Liver (tissue), 9 donors: Measurements from ENCODE around the gene CUTA. TPM values are rescaled to one million over a fixed set of nuclear protein-coding genes. Genes with fewer than 3 reads are reported as not detected.
"Not testable (repeated sequence)": the region's sequence is repeated elsewhere in the genome, so short reads cannot be mapped to it uniquely, and the experiment has no call there.

Source experiments
- DNase-seq: peaks from one replicate; pipeline ENCODE4 v3.0.0-alpha.2; 2017; ENCODE audit warnings: low spot score
- H3K27ac ChIP-seq, 2 donors: one replicate each; pipeline ENCODE4 v1.7.0; 2013; ENCODE audit warnings: inconsistent platforms in 2 of 2, low read length in 2 of 2, control low read depth in 1 of 2, low read depth in 1 of 2, mild to moderate bottlenecking in 1 of 2
- H3K27me3 ChIP-seq, 4 donors: one replicate each; pipeline versions ENCODE4 v1.6.1 to v1.7.0; 2013; ENCODE audit warnings: low read length in 3 of 4, inconsistent platforms in 1 of 4, mild to moderate bottlenecking in 1 of 4, moderate library complexity in 1 of 4; ENCODE audit not compliant: control insufficient read depth in 4 of 4, insufficient read depth in 4 of 4
- H3K36me3 ChIP-seq, 4 donors: one replicate each; pipeline versions ENCODE4 v1.6.1 to v1.7.0; 2013; ENCODE audit warnings: low read length in 3 of 4, mild to moderate bottlenecking in 3 of 4, low read depth in 1 of 4, moderate library complexity in 1 of 4; ENCODE audit not compliant: control insufficient read depth in 4 of 4, insufficient read depth in 3 of 4
- H3K4me1 ChIP-seq, 4 donors: one replicate each; pipeline versions ENCODE4 v1.6.1 to v1.7.0; 2013; ENCODE audit warnings: low read length in 3 of 4, mild to moderate bottlenecking in 3 of 4, moderate library complexity in 1 of 4; ENCODE audit not compliant: control insufficient read depth in 4 of 4, insufficient read depth in 4 of 4
- H3K4me3 ChIP-seq, 3 donors: one replicate each; pipeline versions ENCODE4 v1.6.1 to v1.7.0; 2013; ENCODE audit warnings: low read length in 3 of 3, control low read depth in 1 of 3, low read depth in 1 of 3, mild to moderate bottlenecking in 1 of 3
- H3K9ac ChIP-seq, 2 donors: one replicate each; pipeline ENCODE4 v1.7.0; 2013; ENCODE audit warnings: low read length in 2 of 2, mild to moderate bottlenecking in 2 of 2, moderate library complexity in 2 of 2, control low read depth in 1 of 2, low read depth in 1 of 2
- H3K9me3 ChIP-seq, 4 donors: one replicate each; pipeline versions ENCODE4 v1.6.1 to v1.7.0; 2013; ENCODE audit warnings: low read length in 3 of 4; ENCODE audit not compliant: control insufficient read depth in 4 of 4
- ATF3 ChIP-seq: IDR thresholded peaks from 2 replicates; pipeline ENCODE4 v1.6.1; 2016; ENCODE audit warnings: antibody characterized with exemption
- EGR1 ChIP-seq, 2 donors: IDR thresholded peaks; 2 replicates each; pipeline ENCODE4 v1.6.1; 2016 to 2018; ENCODE audit warnings: antibody characterized with exemption in 2 of 2, low read depth in 2 of 2
- FOXA1 ChIP-seq: IDR thresholded peaks from 2 replicates; pipeline ENCODE4 v1.6.1; 2016; ENCODE audit warnings: antibody characterized with exemption
- FOXA2 ChIP-seq: IDR thresholded peaks from 2 replicates; pipeline ENCODE4 v1.6.1; 2016; ENCODE audit warnings: antibody characterized with exemption
- GABPA ChIP-seq, 2 donors: IDR thresholded peaks in 1 of 2; conservative IDR thresholded peaks in 1 of 2; 2 replicates each; pipeline ENCODE4 v1.6.1; 2016; ENCODE audit warnings: antibody characterized with exemption in 2 of 2, mild to moderate bottlenecking in 1 of 2, moderate library complexity in 1 of 2
- HNF4A ChIP-seq, 2 donors: conservative IDR thresholded peaks; 2 replicates each; pipeline ENCODE4 v1.6.1; 2016; ENCODE audit warnings: antibody characterized with exemption in 2 of 2, mild to moderate bottlenecking in 2 of 2
- HNF4G ChIP-seq: IDR thresholded peaks from 2 replicates; pipeline ENCODE4 v1.6.1; 2016; ENCODE audit warnings: antibody characterized with exemption
- MAX ChIP-seq: IDR thresholded peaks from 2 replicates; pipeline ENCODE4 v1.6.1; 2016; ENCODE audit warnings: antibody characterized with exemption
- RXRA ChIP-seq, 2 donors: IDR thresholded peaks; 2 replicates each; pipeline ENCODE4 v1.6.1; 2017 to 2018; ENCODE audit warnings: antibody characterized with exemption in 2 of 2, mild to moderate bottlenecking in 1 of 2
- SP1 ChIP-seq: IDR thresholded peaks from 2 replicates; pipeline ENCODE4 v1.6.1; 2018; ENCODE audit warnings: antibody characterized with exemption, mild to moderate bottlenecking
- TAF1 ChIP-seq: conservative IDR thresholded peaks from 2 replicates; pipeline ENCODE4 v1.6.1; 2016; ENCODE audit warnings: antibody characterized with exemption, mild to moderate bottlenecking
- YY1 ChIP-seq: IDR thresholded peaks from 2 replicates; pipeline ENCODE4 v1.6.1; 2016; ENCODE audit warnings: antibody characterized with exemption, mild to moderate bottlenecking
- WGBS: extraction: QIAGEN DNeasy Blood & Tissue Kit; methylation state at CpG from one replicate; pipeline ENCODE4 v1.1.7; 2013; 5-methylcytosine and 5-hydroxymethylcytosine counted together
- polyA plus RNA-seq, 2 donors: library from polyadenylated mRNA; stranded (reverse) in 1 of 2; unstranded in 1 of 2; fragments of 200-250 nt in 1 of 2; fragments of >200 nt in 1 of 2; fragmentation: Nextera tagmentation in 1 of 2; extraction: Ambion mirVana in 1 of 2; gene quantifications; one replicate each; pipeline versions ENCODE4 v1.2.1 to v1.2.3, GENCODE V29; 2013 to 2015
- total RNA-seq, 2 donors: library from RNA; depleted of rRNA; stranded (reverse); fragments of >200 nt; gene quantifications; one replicate each; pipeline ENCODE4 v1.2.3, GENCODE V29; 2014
- TF ChIP-seq, protein P1 (sequence below): IDR thresholded peaks from 2 replicates; pipeline ENCODE4 v1.6.1; 2016; ENCODE audit warnings: antibody characterized with exemption, mild to moderate bottlenecking
- TF ChIP-seq, protein P2 (sequence below): IDR thresholded peaks from 2 replicates; pipeline ENCODE4 v1.6.1; 2016; ENCODE audit warnings: antibody characterized with exemption
- donor health status: healthy.
- donor health status: healthy.
- donor health status: healthy.
- donor health status: healthy.
- donor health status: healthy.

Gene CUTA
- total and polyA plus RNA-seq, 4 donors, result 33.1 to 164 (median 93.2) TPM

- DNase-seq, result no peak
- Histone ChIP-seq H3K27me3 (no peaks in the 10 kb centered on the region), H3K4me3 (no peak overlapping the region), H3K36me3 (no peaks in the 10 kb centered on the region), H3K9me3 (no peaks in the 10 kb centered on the region), H3K4me1 (peaks cover 0 to 2% (median under 1%) of the 10 kb centered on the region in 4 donors), H3K9ac (no peak overlapping the region), H3K27ac (no peak overlapping the region)
- 98% methylated on average over 17 of the region's 17 CpGs for WGBS
- no peak for TF ChIP-seq RXRA (IDR thresholded peaks at IDR 0.05)
- TF ChIP-seq, protein P1, sequence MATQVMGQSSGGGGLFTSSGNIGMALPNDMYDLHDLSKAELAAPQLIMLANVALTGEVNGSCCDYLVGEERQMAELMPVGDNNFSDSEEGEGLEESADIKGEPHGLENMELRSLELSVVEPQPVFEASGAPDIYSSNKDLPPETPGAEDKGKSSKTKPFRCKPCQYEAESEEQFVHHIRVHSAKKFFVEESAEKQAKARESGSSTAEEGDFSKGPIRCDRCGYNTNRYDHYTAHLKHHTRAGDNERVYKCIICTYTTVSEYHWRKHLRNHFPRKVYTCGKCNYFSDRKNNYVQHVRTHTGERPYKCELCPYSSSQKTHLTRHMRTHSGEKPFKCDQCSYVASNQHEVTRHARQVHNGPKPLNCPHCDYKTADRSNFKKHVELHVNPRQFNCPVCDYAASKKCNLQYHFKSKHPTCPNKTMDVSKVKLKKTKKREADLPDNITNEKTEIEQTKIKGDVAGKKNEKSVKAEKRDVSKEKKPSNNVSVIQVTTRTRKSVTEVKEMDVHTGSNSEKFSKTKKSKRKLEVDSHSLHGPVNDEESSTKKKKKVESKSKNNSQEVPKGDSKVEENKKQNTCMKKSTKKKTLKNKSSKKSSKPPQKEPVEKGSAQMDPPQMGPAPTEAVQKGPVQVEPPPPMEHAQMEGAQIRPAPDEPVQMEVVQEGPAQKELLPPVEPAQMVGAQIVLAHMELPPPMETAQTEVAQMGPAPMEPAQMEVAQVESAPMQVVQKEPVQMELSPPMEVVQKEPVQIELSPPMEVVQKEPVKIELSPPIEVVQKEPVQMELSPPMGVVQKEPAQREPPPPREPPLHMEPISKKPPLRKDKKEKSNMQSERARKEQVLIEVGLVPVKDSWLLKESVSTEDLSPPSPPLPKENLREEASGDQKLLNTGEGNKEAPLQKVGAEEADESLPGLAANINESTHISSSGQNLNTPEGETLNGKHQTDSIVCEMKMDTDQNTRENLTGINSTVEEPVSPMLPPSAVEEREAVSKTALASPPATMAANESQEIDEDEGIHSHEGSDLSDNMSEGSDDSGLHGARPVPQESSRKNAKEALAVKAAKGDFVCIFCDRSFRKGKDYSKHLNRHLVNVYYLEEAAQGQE, result no peak
- TF ChIP-seq MAX, result no peak
- TF ChIP-seq TAF1, result no peak
- no peak for TF ChIP-seq FOXA1
- no peak for TF ChIP-seq GABPA (IDR thresholded peaks at IDR 0.05 in 1 of 2, conservative IDR thresholded peaks at IDR 0.05 in 1 of 2)
Observed at GRCh38 chr6:33404884-33405283, 13.0 kb downstream of the CUTA start.

DNA sequence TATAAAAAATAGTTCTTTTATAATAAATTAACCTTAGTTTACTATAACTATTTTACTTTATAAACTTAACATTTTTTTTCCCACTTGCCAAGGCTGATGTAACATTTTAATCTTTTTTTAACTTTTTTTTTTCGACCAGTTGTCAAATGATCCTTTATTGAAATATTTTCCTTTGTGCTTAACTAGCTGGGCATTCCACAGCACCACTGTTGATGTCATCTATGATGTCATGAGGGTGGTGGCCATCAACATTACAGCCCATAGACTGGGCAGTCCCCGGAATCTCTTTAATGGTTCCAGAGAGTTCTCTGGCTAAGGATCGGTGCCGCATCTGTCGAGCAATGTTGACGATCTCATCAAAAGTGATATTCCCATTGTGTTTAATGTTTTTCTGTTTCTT lies 18.0 kb downstream of the CUTA start:
- DNase-seq, H3K27me3 ChIP-seq, H3K4me1 ChIP-seq, H3K9me3 ChIP-seq, H3K27ac ChIP-seq, H3K9ac ChIP-seq, H3K4me3 ChIP-seq, H3K36me3 ChIP-seq: not testable (repeated sequence)
- 97% methylated on average over 6 of the region's 6 CpGs for WGBS

- H3K36me3 ChIP-seq, H3K4me1 ChIP-seq, H3K27ac ChIP-seq, H3K4me3 ChIP-seq, H3K9ac ChIP-seq, H3K9me3 ChIP-seq, H3K27me3 ChIP-seq, DNase-seq: not testable (repeated sequence)
- 96% methylated on average over 3 of the region's 3 CpGs for WGBS
Observed at GRCh38 chr6:33398601-33399000, 19.3 kb downstream of the CUTA start.

DNA sequence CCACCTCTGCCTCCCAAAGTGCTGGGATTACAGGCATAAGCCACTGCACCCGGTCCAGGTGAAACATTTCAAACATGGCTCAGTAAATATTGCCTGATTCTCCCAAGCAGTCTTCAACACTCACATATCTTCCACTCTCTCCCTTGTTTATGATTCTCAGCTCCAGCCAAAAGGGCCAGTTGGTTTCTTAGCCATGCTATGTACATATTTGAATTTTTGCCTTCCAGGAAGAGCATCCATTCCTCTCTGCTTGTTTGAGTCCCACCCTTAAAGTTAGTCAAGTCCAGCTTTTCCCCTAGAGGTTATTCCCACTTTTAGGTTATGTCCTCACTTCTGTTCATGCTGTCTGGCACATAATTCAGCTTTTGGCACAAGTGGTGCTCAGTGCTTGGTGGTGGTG lies 20.4 kb downstream of the CUTA start:
- H3K9ac ChIP-seq, result no peak overlapping the region
- DNase-seq, result no peak
- H3K4me3 ChIP-seq, result no peak overlapping the region
- 80% methylated on average over 1 of the region's 1 CpG for WGBS
- H3K9me3 ChIP-seq, result no peaks in the 10 kb centered on the region
- H3K27ac ChIP-seq, result no peak overlapping the region
- no peaks in the 10 kb centered on the region for H3K4me1 ChIP-seq
- TF ChIP-seq FOXA1, result no peak
- no peak for TF ChIP-seq SP1
- TF ChIP-seq, protein P2, sequence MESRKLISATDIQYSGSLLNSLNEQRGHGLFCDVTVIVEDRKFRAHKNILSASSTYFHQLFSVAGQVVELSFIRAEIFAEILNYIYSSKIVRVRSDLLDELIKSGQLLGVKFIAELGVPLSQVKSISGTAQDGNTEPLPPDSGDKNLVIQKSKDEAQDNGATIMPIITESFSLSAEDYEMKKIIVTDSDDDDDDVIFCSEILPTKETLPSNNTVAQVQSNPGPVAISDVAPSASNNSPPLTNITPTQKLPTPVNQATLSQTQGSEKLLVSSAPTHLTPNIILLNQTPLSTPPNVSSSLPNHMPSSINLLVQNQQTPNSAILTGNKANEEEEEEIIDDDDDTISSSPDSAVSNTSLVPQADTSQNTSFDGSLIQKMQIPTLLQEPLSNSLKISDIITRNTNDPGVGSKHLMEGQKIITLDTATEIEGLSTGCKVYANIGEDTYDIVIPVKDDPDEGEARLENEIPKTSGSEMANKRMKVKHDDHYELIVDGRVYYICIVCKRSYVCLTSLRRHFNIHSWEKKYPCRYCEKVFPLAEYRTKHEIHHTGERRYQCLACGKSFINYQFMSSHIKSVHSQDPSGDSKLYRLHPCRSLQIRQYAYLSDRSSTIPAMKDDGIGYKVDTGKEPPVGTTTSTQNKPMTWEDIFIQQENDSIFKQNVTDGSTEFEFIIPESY, result no peak
- TF ChIP-seq EGR1 (IDR thresholded peaks at IDR 0.05; ENCODE audit: low read depth in 2 of 2), result no peak
- no peak for TF ChIP-seq HNF4A (conservative IDR thresholded peaks at IDR 0.05)
- TF ChIP-seq HNF4G, result no peak
- no peak for TF ChIP-seq YY1
- no peak for TF ChIP-seq TAF1
- no peak for TF ChIP-seq MAX
- no peak for TF ChIP-seq ATF3
- no peak for TF ChIP-seq GABPA (IDR thresholded peaks at IDR 0.05 in 1 of 2, conservative IDR thresholded peaks at IDR 0.05 in 1 of 2)
- TF ChIP-seq FOXA2, result no peak
- no peaks in the 10 kb centered on the region for H3K27me3 ChIP-seq
- H3K36me3 ChIP-seq, result no peaks in the 10 kb centered on the region
